NCI-H1092 treated with DMSO at 0.1 percent for 48 hours (cell line): Measurements from ENCODE around the gene JAZF1.

ENCODE experiments used
- DNase-seq: peaks from one replicate; lab custom pipeline; 2025; lab: John Stamatoyannopoulos, UW

JAZF1 gene

DNA sequence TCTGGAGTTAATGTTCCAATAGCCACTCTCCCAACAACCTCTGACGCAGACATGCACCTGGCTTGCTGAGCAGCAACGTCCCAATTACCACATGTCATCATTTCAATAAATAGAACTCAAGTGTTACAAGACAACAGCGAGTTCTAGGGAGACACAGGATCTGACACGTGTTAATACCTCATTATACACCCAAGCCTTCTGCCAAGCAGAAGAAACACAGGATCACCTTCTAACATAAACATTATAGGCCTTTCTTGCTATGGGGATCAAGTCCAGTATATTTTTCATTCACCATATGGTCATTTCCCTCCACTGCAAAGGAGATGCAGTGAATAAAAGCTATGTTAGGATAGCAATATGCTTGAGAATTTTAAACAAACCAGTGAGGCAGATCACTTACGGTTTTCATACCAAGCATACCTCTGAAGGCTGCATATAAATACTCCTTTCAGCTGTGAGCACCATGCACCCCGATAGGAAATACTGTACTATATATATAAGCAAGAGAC is 74.2 kb downstream of the JAZF1 start:
- peak; percentile 65 for DNase-seq

DNA sequence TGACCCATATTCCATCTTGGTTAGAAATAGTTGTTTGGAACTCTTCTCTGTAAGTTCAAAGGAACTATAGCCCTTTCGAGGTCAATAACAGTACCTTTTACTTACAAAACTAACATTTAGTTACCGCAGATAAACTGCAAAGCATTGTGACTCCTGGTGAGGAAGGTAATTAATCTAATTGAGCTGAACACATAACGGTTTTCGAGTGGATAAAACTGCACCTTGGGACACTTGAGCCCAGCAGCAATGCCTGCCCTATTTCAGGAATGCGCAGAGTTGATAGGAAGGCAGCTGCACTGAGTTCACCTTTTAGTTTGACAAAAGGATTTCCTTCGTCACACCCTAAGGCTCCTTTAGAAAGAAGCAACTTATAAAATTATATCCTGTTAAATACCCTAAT is 75.4 kb downstream of the JAZF1 start:
- DNase-seq = no peak

DNA sequence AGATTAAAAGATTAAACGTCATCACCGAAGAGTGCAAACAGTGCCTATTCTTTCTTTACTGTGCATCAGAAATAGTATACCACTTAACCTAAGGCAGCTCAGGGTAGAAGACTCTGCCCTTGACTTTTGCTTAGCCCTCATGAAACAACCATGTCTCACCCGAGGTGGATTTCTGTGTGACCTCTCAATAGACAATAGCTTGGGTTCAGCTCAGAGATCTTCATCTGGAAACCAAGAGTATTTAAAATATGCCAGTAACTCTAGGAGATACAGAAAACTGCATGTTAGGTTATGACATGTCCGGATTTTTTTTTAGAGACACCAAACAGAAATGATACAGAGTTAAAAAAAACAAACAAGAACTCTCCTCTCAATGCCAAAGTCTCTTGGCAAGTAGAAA is 75.8 kb downstream of the JAZF1 start:
- DNase-seq = no peak

- DNase-seq = no peak
Observed at GRCh38 chr7:28104041-28104541, 76.5 kb downstream of the JAZF1 start.

GRCh38 chr7:28102797-28103196 is 77.8 kb downstream of the JAZF1 start:
- no peak for DNase-seq

DNA sequence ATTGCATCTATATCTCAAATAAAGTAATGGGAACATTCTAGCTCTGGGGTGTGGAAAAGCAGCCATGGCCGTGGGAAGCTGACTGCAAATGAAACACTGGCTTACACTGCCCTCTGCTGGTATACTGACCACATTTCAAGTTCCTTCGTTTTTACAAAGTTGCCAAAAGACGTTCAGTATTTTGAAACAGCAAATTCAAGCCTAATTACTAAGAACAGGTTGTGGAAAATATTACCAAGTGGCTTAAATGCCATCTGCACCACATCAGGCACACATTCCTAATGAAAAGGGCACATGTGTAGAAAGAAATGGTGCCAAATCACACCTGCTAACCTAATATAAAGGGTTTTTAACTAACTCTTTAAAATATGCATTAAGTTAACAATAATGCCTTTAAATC is 83.9 kb downstream of the JAZF1 start:
- DNase-seq = peak; percentile 72

DNA sequence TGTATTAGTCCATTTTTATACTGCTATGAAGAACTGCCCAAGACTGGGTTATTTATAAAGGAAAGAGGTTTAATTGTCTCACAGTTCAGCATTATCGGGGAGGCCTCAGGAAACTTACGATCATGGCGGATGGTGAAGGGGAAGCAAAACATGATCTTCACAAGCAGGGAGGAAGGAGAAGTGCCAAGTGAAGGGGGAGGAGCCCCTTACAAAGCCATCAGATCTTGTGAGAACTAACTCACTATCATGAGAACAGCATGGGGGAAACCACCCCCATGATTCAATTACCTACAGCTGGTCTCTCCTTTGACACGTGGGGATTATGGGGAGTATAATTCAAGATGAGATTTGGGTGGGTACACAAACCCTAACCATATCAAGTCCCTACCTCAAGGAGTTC is 85.4 kb downstream of the JAZF1 start:
- DNase-seq = no peak

DNA sequence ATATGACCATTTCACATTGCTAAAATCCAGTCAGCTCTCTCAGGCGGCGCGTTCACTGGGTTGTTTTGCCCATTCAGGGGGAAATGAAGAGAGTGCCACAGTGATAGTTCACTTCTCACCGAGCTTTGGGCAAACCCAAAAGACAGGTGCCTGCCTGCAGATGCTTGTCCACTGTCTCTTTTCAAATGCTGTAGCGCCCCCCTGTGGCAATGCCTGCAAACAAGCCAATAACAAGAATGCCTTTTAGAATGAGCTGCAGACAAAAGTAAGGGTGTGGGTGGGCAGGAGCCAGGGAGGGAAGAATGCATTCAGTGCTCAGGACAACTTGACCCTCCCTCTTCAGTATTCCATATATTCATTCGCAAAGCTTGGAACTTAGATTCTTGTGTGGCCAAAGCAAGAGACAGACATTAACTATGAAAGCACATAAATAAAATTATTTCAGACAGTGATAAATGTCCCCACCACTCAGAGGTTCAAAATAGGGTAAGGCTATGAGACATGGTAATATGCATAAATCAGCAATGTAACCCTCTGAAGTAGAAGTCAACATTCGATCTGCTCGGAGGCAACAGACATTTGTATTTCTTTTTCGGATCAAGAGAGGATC is 86.9 kb downstream of the JAZF1 start:
- peak; percentile 67 for DNase-seq

DNA sequence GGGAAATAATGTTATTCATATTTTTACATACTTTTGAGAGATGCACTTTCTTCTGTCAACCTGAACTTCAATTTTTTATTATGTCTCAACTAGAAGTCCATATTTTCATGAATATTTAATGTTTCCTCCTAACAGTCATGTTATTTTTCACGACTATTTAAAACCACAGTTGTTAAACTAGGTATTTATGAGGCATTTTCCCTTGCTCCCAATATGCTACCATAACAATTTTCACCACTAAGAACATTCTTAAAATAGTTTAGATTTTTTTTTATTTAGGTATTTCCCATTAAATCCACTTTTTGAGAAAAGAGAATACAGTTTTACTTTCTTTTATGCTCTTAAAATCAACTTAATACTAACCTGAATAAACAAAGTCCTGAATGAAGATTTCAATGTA is 89.4 kb downstream of the JAZF1 start:
- DNase-seq = no peak

DNA sequence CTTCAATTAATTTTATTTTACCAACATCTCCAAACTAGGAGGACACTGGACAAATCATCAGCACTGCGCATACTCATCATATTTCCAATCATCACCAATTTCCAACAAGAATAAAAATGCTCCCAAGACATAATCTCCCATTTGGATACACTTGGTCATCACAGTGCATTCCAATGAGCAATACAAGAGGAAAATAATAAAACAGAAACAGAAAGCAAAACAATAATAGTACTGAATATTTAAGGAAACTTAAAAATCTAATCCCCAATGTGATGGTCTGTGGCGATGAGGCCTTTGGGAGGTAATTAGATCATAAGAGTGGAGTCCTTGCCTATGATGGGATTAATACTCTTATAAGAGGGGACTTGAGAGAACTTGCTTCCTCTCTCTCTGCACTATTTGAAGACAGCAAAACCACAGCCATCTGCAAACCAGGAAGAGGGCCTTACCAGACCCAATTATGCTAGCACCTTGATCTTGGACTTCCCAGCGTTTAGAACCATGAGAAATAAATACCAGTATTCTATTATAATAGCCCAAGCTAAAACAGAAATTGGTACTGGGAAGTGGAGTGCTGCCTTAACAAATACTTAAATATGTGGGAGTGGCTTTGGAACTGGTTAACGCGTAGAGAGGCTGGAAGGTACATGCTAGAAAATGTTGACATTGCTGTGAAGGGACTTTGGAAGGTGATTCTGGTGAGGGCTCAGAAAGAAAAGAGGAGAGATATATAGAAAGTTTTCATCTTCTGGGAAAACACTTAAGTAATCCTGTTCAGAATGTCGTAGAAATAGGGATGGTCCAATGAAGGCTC is 91.5 kb downstream of the JAZF1 start:
- no peak for DNase-seq

DNA sequence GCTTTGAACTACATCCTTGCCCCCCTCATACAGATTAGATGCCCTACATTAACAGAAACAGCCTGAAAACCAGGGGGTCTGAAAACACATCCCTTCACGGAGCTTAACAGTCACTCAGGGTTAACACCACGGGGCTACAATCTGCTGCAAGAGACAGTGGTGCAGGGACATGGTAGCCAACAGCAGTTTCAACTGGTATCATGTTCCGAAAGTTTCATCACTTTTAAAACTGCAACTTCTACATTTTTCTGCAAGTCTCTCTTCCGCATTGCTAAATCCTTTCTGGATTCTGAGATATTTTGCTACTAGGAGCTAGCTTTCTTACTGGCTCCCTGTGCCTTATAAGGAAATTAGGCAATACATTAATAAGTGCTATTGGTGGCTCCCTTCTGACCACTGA is 92.6 kb downstream of the JAZF1 start:
- DNase-seq = no peak

GRCh38 chr7:28086198-28086597 is 94.4 kb downstream of the JAZF1 start:
- DNase-seq = no peak

DNA sequence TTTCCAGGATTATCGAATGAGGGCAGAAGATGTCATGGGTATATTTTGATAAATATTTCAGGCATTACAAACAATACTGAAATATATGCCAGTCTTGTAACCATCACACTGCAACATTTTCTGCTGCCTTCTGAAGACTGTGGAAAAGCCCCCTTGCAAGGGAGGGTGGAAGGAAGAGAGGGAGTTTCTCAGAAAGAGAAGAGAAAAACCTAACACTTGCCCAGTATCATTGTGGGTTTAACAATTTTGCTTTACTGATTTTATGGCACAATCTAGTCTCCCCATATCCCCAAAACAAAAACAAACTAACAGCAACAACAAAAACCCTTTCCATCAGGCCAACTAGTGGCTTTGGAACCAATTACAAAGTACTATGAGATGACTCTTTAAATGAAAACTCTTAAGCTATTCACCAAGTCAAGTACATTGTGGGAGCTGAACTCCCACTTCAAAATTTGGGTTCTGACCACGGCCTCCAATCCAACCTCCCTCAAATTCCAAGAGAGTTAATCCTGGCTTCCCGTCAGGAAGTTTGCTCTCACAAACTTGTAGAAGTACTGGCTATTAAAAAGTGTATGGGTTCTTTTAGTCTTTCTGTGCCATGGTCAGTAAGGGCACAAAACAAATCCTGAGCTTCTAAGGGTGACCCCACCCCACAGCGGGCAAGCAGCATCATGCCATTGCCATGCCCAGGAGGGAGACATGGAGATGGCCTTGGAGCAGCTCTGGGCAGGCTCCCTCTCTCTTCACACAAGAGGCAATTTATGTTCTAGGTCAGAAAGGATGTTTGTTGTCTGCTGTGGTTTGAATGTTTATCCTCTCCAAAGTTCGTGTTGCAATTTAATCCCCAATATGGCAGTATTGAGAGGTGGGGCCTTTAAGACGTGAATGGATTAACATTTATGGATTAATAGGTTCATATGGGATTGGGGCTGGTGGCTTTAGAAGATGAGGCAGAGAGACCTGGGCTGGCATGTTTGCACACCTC is 96.3 kb downstream of the JAZF1 start:
- DNase-seq = no peak

GRCh38 chr7:28083164-28083997 is 97.2 kb downstream of the JAZF1 start:
- DNase-seq = no peak

GRCh38 chr7:28082071-28082470 is 98.5 kb downstream of the JAZF1 start:
- DNase-seq = no peak

GRCh38 chr7:28081016-28081415 is 99.6 kb downstream of the JAZF1 start:
- no peak for DNase-seq

DNA sequence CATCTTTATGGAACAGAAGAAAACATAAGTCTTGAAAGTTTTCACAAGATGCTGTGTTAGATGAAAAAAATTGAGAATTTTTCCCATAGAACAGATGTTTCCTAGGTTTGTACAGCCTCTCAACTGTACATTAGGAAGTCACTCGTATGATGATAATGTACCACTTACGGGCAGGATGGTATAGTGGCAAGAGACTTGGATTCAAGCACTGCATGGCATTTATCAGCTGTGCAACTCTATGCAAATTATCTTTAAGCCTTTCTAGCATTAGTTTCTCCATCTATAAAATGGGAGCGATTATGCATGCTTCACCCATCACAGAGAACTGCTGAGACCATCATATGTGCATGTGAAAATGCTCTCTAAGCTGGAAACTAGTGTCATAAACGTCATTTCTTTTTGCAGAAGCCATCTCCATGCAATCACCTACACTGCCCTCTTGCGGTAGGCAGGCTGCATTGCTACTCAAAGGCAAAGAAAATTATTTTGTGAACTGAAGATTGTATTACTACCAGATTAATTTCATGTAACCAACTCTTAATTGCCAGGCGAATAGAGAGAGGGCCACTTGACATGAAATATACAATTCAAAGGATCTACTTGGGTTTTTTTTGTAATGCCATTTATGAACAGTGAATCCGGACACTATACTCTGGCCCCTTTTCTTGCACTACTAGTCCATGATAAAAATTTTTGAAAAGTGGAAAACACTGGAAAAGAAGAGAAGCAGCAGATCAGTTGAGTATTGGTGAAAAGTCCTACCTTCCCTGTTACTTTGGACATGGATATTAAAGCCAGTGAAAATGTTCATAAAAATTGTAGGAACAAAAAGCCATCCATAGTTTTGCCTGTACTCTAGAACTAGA is 102.3 kb downstream of the JAZF1 start:
- peak; percentile 69 for DNase-seq

DNA sequence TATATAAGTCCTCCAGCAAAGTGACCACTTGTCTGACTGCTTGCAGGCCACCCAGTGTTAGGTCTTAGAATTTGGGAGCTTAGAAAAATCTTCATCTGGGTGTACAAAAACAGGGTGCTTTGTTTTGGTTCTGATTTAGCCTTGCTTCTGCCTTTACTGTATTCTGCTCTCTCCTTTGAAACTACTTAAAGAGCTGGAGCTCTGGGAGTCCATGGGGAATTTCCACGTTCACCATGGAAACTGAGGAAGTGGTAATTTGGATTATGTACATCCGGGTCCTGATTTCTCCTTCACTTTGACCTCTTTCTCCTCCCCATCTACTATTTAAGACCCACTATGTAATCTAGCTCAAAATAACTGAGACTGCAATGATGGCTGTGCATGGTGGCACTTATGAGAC is 103.0 kb downstream of the JAZF1 start:
- peak; percentile 52 for DNase-seq

- peak; percentile 76 for DNase-seq
Observed at GRCh38 chr7:28076423-28077200, 104.0 kb downstream of the JAZF1 start.
